Parathyroid adenoma (tissue), 2 donors: ENCODE measurements around the gene DAPK1.

ENCODE experiments used
- H2AFZ ChIP-seq: fragments of 300-600 bp; sonication (generic); one replicate; pipeline ENCODE4 v1.7.0; 2017; ENCODE audit warnings: antibody characterized with exemption, mild to moderate bottlenecking
- H3K27ac ChIP-seq: fragments of 300-600 bp; sonication (generic); one replicate; pipeline ENCODE4 v1.7.0; 2017
- H3K27me3 ChIP-seq: fragments of 300-600 bp; sonication (generic); one replicate; pipeline ENCODE4 v1.7.0; 2017; ENCODE audit warnings: low read length; ENCODE audit not compliant: control insufficient read depth, insufficient read depth
- H3K36me3 ChIP-seq: fragments of 300-600 bp; sonication (generic); one replicate; pipeline ENCODE4 v1.7.0; 2017; ENCODE audit warnings: low read length; ENCODE audit not compliant: control insufficient read depth, insufficient read depth
- H3K4me1 ChIP-seq: fragments of 300-600 bp; sonication (generic); one replicate; pipeline ENCODE4 v1.7.0; 2017; ENCODE audit warnings: control low read depth
- H3K4me2 ChIP-seq: fragments of 300-600 bp; sonication (generic); one replicate; pipeline ENCODE4 v1.7.0; 2017; ENCODE audit warnings: low read length
- H3K4me3 ChIP-seq: fragments of 300-600 bp; sonication (generic); one replicate; pipeline ENCODE4 v1.7.0; 2017; ENCODE audit warnings: low read depth, low read length
- H3K79me2 ChIP-seq: fragments of 300-600 bp; sonication (generic); one replicate; pipeline ENCODE4 v1.7.0; 2017; ENCODE audit warnings: control low read depth
- H3K9ac ChIP-seq: fragments of 300-600 bp; sonication (generic); one replicate; pipeline ENCODE4 v1.7.0; 2017; ENCODE audit warnings: mild to moderate bottlenecking
- H3K9me3 ChIP-seq: fragments of 300-600 bp; sonication (generic); one replicate; pipeline ENCODE4 v1.7.0; 2017; ENCODE audit warnings: low read length; ENCODE audit not compliant: control insufficient read depth
- CTCF ChIP-seq: fragments of 300-600 bp; sonication (generic); IDR thresholded peaks from one replicate; pipeline ENCODE4 v1.7.0; 2017; ENCODE audit warnings: antibody characterized with exemption, mild to moderate bottlenecking
- donor health status: primary hyperparathyroidism.

DAPK1 gene

GRCh38 chr9:87729246-87729645 is 231.6 kb downstream of the DAPK1 start:
- Histone ChIP-seq H3K4me1 (no peaks in the 10 kb centered on the region), H3K4me2 (no peak overlapping the region), H3K9ac (no peak overlapping the region), H3K36me3 (no peaks in the 10 kb centered on the region), H3K4me3 (no peak overlapping the region), H2AFZ (no peak overlapping the region), H3K27ac (no peak overlapping the region), H3K27me3 (no peaks in the 10 kb centered on the region), H3K9me3 (no peaks in the 10 kb centered on the region), H3K79me2 (no peaks in the 10 kb centered on the region)
- no peak for TF ChIP-seq CTCF

GRCh38 chr9:87731321-87731720 is 233.7 kb downstream of the DAPK1 start:
- Histone ChIP-seq H3K79me2 (no peaks in the 10 kb centered on the region), H3K4me1 (no peaks in the 10 kb centered on the region), H2AFZ (no peak overlapping the region), H3K4me3 (no peak overlapping the region), H3K9me3 (no peaks in the 10 kb centered on the region), H3K4me2 (no peak overlapping the region), H3K9ac (no peak overlapping the region), H3K36me3 (no peaks in the 10 kb centered on the region), H3K27ac (no peak overlapping the region), H3K27me3 (no peaks in the 10 kb centered on the region)
- no peak for TF ChIP-seq CTCF

- H3K27me3 ChIP-seq, result no peaks in the 10 kb centered on the region
- H3K4me3 ChIP-seq, result no peak overlapping the region
- H3K9ac ChIP-seq, result no peak overlapping the region
- no peaks in the 10 kb centered on the region for H3K79me2 ChIP-seq
- no peak for TF ChIP-seq CTCF
- no peaks in the 10 kb centered on the region for H3K9me3 ChIP-seq
- no peaks in the 10 kb centered on the region for H3K4me1 ChIP-seq
- H3K4me2 ChIP-seq, result no peak overlapping the region
- no peak overlapping the region for H2AFZ ChIP-seq
- H3K27ac ChIP-seq, result no peak overlapping the region
- no peaks in the 10 kb centered on the region for H3K36me3 ChIP-seq
These were observed 234.7 kb downstream of the DAPK1 start for GRCh38 chr9:87732344-87732743.

GRCh38 chr9:87732756-87733155 is 235.1 kb downstream of the DAPK1 start:
- H3K4me1 ChIP-seq, result no peaks in the 10 kb centered on the region
- no peaks in the 10 kb centered on the region for H3K79me2 ChIP-seq
- H3K36me3 ChIP-seq, result no peaks in the 10 kb centered on the region
- H3K9ac ChIP-seq, result no peak overlapping the region
- H3K4me3 ChIP-seq, result no peak overlapping the region
- TF ChIP-seq CTCF, result no peak
- H3K27ac ChIP-seq, result no peak overlapping the region
- no peaks in the 10 kb centered on the region for H3K9me3 ChIP-seq
- no peak overlapping the region for H3K4me2 ChIP-seq
- no peak overlapping the region for H2AFZ ChIP-seq
- H3K27me3 ChIP-seq, result no peaks in the 10 kb centered on the region

GRCh38 chr9:87733273-87734052 is 235.8 kb downstream of the DAPK1 start:
- H3K4me3 ChIP-seq, result no peak overlapping the region
- no peak for TF ChIP-seq CTCF

More at GRCh38 chr9:87733273-87734052, 235.8 kb downstream of the DAPK1 start:
- Histone ChIP-seq H3K79me2 (no peaks in the 10 kb centered on the region), H3K36me3 (no peaks in the 10 kb centered on the region), H3K9me3 (no peaks in the 10 kb centered on the region), H3K27ac (no peak overlapping the region), H3K4me2 (no peak overlapping the region), H3K4me1 (no peaks in the 10 kb centered on the region), H3K27me3 (no peaks in the 10 kb centered on the region), H2AFZ (no peak overlapping the region), H3K9ac (no peak overlapping the region)
